GM12872 (cell line): ENCODE results near the gene TTC39C.

ENCODE experiments used
- CTCF ChIP-seq: IDR thresholded peaks from 3 replicates; pipeline ENCODE4 v1.5.1; 2011; ENCODE audit warnings: low read depth, mild to moderate bottlenecking, low read length, moderate library complexity; ENCODE audit not compliant: insufficient read depth

The TTC39C gene

DNA sequence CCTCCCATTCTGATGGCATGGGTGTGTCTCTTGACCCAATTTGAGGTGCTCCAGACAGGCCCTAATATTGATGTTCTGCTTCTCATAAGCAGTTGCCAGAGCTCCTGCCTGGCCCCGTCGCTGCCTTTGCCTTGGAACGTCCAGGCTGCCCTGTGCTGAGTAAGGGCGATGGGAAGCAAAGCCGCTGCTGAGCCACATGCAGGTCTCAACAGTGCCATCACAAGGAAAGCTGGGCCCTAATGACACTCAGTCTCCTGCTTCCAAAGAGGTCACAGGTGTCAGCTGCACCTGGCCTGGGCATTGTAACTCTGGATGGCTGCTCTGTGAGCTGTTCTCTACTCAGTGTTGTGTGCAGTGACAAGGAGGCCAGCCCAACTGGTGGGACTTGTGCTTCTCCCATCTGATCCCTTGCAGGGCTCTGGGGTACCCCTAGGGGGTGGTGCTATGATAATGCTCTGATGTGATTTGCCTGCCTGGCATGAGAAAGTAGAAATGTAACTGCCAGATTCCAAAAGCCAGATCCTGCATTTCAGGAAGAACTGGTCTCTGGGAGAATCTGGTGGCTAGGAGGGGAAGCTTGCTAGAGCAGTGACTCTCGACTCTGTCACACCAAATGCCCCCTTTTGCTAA lies 8.7 kb downstream of the TTC39C start:
- peak; percentile 42; the same call in 2 of the 3 replicates for TF ChIP-seq CTCF

- TF ChIP-seq CTCF, result no peak
Observed at GRCh38 chr18:24024425-24024824, 9.9 kb downstream of the TTC39C start.

- TF ChIP-seq CTCF, result no peak
Observed at GRCh38 chr18:24026457-24026856, 11.9 kb downstream of the TTC39C start.

- TF ChIP-seq CTCF, result no peak
Observed at GRCh38 chr18:24027156-24027827, 12.7 kb downstream of the TTC39C start.

DNA sequence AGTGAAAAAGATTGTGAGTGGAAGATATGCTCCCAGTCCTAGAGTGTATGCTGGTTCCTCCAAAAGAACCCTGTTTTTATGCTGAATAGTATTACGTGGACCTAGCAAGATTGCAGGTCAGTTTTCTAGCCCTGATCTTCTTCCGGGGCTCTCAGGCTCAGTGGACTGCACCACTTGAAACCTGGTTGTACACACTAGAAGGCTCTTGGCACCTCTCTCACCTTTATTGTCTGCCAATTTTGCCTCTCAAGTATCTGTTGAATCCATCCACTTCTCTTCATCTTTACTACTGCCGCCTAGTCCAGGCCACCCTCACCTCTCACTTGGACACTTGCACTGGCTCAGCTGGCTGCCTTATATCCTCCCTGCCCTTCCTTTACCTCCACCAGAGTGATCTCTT lies 16.8 kb downstream of the TTC39C start:
- TF ChIP-seq CTCF, result no peak

DNA sequence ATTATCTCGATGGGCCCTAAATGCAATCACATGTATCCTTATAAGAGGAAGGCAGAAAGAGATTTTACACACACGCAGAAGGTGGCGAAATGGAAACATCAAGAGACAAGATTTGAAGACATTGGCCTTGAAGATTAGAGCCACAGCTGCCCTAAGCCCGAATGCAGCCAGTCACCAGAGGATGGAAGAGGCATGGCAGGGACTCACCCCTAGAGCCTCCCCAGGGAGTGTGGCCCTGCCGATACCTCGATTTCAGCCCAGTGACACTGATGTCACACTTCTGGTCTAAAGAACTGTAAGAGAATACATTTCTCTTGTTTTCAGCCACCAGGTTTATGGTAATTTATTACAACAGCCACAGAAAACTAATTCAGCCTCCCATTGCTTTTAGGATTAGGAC lies 17.4 kb downstream of the TTC39C start:
- TF ChIP-seq CTCF, result no peak

- no peak for TF ChIP-seq CTCF
Observed at GRCh38 chr18:24033641-24034412, 19.3 kb downstream of the TTC39C start.
